Measurements from ENCODE around the gene MAP4K4. TPM values are rescaled to one million over a fixed set of nuclear protein-coding genes. Genes with fewer than 3 reads are reported as not detected.
A peak's percentile ranks its signal among the peaks of the same experiment; 100 is the strongest.

Gene MAP4K4
- total and polyA plus RNA-seq, 2 of the 13 experiments (the other 11 are each of a cell fraction or from before 2014, with no cell fraction given), result 105 to 264 TPM

DNA sequence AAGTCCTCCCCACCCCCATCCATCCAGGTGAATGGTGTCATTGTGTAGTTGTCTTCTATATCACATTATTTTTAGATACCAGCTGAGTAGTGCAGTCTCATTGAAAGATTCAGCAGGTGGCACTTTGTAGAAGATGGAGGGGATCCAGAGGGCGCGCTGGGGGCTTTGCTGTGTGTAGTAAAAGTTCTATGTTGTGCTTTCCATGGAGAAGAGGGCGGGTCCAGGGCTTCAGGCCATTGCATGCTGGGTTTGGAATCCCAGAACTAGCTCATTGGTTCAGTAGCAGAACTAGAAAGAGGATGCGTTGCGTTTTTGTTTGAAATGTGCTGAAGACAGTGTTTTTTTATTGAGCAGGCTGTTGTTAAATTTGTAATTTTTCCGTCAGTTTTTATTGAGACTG lies 120.0 kb downstream of the MAP4K4 start:
- Histone ChIP-seq H2AFZ (ENCODE audit: low read length) (no peak overlapping the region), H3K27ac (ENCODE audit: extremely low read length, insufficient read depth, low read length) (no peak overlapping the region), H4K20me1 (ENCODE audit: insufficient read depth, low read length) (peaks cover 92% of the 10 kb centered on the region), H3K79me2 (ENCODE audit: insufficient read depth, low read length) (peaks cover 99% of the 10 kb centered on the region), H3K4me3 (replicated peaks in 1 of 3; ENCODE audit: insufficient read depth in 1 of 3, low read depth in 2 of 3, low read length in 3 of 3) (no peak overlapping the region), H3K9ac (ENCODE audit: insufficient read depth, low read depth, low read length) (no peak overlapping the region), H3K27me3 (ENCODE audit: control insufficient read depth in 1 of 2, insufficient read depth in 2 of 2, low read length in 2 of 2) (no peaks in the 10 kb centered on the region), H3K4me2 (ENCODE audit: low read depth, low read length) (no peak overlapping the region), H3K4me1 (ENCODE audit: insufficient read depth, low read length) (peaks cover 88% of the 10 kb centered on the region), H3K36me3 (replicated peaks in 1 of 2; ENCODE audit: control insufficient read depth in 1 of 2, insufficient read depth in 2 of 2, low read length in 2 of 2) (peaks cover 0 to 1% of the 10 kb centered on the region in 2 experiments; a peak in 2 of 5 replicates), H3K9me3 (ENCODE audit: low read length) (no peaks in the 10 kb centered on the region)
- in situ Hi-C loops (cut with HindIII; ENCODE audit: extremely low pct_ligation_motif_present, low pct_unique_long_range_greater_than_20kb) (no loop called here), intact Hi-C loops (cut with micrococcal nuclease; ENCODE audit: unreplicated experiment) (loop anchor here (5.0 kb wide), 1 partner anchor 120 kb away; the partner anchor contains the start of gene MAP4K4)
- TF ChIP-seq, protein P1, sequence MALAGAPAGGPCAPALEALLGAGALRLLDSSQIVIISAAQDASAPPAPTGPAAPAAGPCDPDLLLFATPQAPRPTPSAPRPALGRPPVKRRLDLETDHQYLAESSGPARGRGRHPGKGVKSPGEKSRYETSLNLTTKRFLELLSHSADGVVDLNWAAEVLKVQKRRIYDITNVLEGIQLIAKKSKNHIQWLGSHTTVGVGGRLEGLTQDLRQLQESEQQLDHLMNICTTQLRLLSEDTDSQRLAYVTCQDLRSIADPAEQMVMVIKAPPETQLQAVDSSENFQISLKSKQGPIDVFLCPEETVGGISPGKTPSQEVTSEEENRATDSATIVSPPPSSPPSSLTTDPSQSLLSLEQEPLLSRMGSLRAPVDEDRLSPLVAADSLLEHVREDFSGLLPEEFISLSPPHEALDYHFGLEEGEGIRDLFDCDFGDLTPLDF (CRISPR knock-in tag; IDR thresholded peaks at IDR 0.05), result no peak
- peak; percentile 86 for TF ChIP-seq RBM22 (optimal IDR thresholded peaks at IDR 0.05; ENCODE audit: low read length)
- ATAC-seq (no peak), DNase-seq (ENCODE audit: low spot score) (no peak), FAIRE-seq (no peak)
- CTCF ChIA-PET (ENCODE audit: low intra/inter-chr PET ratio, low total read pairs), result no interaction called here
- no TSS peak for BruUV-seq (replicated peaks)
- POLR2A ChIA-PET, result no interaction called here
- 96% methylated on average over 6 of the region's 6 CpGs for WGBS (ENCODE audit: low lambda C conversion rate)

DNA sequence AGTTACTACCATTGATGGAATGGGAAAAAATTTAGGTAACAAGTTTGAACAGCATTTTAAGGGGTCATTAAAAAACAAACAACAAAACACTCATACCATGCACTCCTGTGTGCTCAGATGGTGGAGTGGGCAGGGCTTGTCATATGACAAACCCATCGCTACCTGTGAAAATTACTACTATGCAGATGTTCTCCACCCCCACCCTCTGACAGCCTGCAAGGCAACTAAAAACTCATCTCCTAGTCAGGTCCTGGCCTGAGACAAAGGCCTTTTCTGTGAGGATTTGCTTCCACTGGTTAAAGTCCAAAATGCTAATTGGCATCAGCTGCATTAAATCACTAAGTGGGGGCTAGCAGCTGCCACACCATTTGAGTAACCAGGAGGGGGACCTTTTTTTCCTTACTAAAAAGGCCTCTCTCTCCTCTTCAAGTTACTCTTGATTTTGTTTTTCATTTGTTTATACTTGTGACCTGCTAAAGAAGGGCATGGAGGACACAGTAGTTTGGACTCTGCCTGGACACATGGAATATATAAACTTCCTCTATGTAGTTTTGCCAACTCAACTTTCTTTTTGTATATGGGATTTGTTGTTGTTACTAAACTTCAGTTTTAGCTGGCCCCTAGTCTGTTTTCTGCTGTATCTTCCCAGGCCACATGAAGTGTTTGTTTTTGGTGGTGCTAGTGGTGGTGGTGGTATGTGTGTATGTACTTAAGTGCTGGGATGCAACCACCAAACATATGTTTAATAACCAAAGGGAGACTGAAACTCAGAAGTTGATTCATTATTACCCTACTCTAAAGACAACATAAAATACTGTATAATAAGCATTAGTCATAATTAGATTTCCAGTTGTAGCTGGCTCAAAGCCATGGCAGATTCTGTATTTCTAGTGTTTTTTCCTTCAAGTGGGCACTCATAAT lies 121.3 kb downstream of the MAP4K4 start:
- Histone ChIP-seq H3K79me2 (ENCODE audit: insufficient read depth, low read length) (peaks cover 100% of the 10 kb centered on the region), H4K20me1 (ENCODE audit: insufficient read depth, low read length) (peaks cover 96% of the 10 kb centered on the region), H3K4me1 (ENCODE audit: insufficient read depth, low read length) (peaks cover 94% of the 10 kb centered on the region), H3K4me2 (ENCODE audit: low read depth, low read length) (peak overlapping the region; percentile 57), H3K9ac (ENCODE audit: insufficient read depth, low read depth, low read length) (no peak overlapping the region), H3K27ac (ENCODE audit: extremely low read length, insufficient read depth, low read length) (peak overlapping the region; percentile 43), H3K36me3 (replicated peaks in 1 of 2; ENCODE audit: control insufficient read depth in 1 of 2, insufficient read depth in 2 of 2, low read length in 2 of 2) (peaks cover 1 to 4% of the 10 kb centered on the region in 2 experiments; a peak in 3 of 5 replicates), H3K9me3 (ENCODE audit: low read length) (no peaks in the 10 kb centered on the region), H3K27me3 (ENCODE audit: control insufficient read depth in 1 of 2, insufficient read depth in 2 of 2, low read length in 2 of 2) (no peaks in the 10 kb centered on the region), H2AFZ (ENCODE audit: low read length) (no peak overlapping the region), H3K4me3 (replicated peaks in 1 of 3; ENCODE audit: insufficient read depth in 1 of 3, low read depth in 2 of 3, low read length in 3 of 3) (peak overlapping the region in 1 of 3 experiments; percentile 1; a peak in 1 of 6 replicates)
- ChIA-PET POLR2A (interaction anchor here (0.6 kb wide), 1 partner anchor 122 kb away, joined by 4 read pairs; the partner anchor contains the start of gene MAP4K4), CTCF (ENCODE audit: low intra/inter-chr PET ratio, low total read pairs) (no interaction called here)
- DNase-seq (ENCODE audit: low spot score) (peak; percentile 84), FAIRE-seq (peak; percentile 61), ATAC-seq (peak; percentile 72)
- no TSS peak for BruUV-seq (replicated peaks)
- intact Hi-C loops (cut with micrococcal nuclease; ENCODE audit: unreplicated experiment), result loop anchor here (5.0 kb wide), 1 partner anchor 121 kb away; the partner anchor contains the start of gene MAP4K4
- in situ Hi-C loops (cut with HindIII; ENCODE audit: extremely low pct_ligation_motif_present, low pct_unique_long_range_greater_than_20kb), result no loop called here
- WGBS (ENCODE audit: low lambda C conversion rate), result 35% methylated on average over 1 of the region's 1 CpG
- TF ChIP-seq, protein P2, sequence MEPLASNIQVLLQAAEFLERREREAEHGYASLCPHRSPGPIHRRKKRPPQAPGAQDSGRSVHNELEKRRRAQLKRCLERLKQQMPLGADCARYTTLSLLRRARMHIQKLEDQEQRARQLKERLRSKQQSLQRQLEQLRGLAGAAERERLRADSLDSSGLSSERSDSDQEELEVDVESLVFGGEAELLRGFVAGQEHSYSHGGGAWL (CRISPR knock-in tag; IDR thresholded peaks at IDR 0.05), result no peak
- TF ChIP-seq TBX2 (CRISPR knock-in tag; IDR thresholded peaks at IDR 0.05; ENCODE audit: borderline replicate concordance) (peak; percentile 98), TCF7 (IDR thresholded peaks at IDR 0.05; ENCODE audit: low read depth) (0 out of 2 replicates have a peak, but pooled peaks have one; percentile 3), ZNF24 (IDR thresholded peaks at IDR 0.05) (no peak), RAD21 (CRISPR knock-in tag; IDR thresholded peaks at IDR 0.05) (0 out of 2 replicates have a peak, but pooled peaks have one; percentile 8), RXRB (CRISPR knock-in tag; IDR thresholded peaks at IDR 0.05; ENCODE audit: borderline replicate concordance) (0 out of 2 replicates have a peak, but pooled peaks have one; percentile 6), JARID2 (CRISPR knock-in tag; IDR thresholded peaks at IDR 0.05; ENCODE audit: insufficient replicate concordance) (no peak), SAFB2 (CRISPR knock-in tag; IDR thresholded peaks at IDR 0.05; ENCODE audit: borderline replicate concordance, low read depth) (no peak), SOX13 (IDR thresholded peaks at IDR 0.05) (no peak), SOX13 (CRISPR knock-in tag; conservative IDR thresholded peaks at IDR 0.05 in 1 of 2, IDR thresholded peaks at IDR 0.05 in 1 of 2) (peak in 1 of 2 experiments; percentile 69; a peak in 1 of 4 replicates), LCORL (IDR thresholded peaks at IDR 0.05) (no peak), LCORL (CRISPR knock-in tag; IDR thresholded peaks at IDR 0.05) (peak; percentile 58), ETV6 (CRISPR knock-in tag; conservative IDR thresholded peaks at IDR 0.05) (no peak)
- TF ChIP-seq, protein P3, sequence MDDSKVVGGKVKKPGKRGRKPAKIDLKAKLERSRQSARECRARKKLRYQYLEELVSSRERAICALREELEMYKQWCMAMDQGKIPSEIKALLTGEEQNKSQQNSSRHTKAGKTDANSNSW (CRISPR knock-in tag; IDR thresholded peaks at IDR 0.05; ENCODE audit: borderline replicate concordance), result no peak
